Inflammatory macrophage treated with lipopolysaccharide for 4 hours (primary cell): ENCODE results near the gene FOXO4.
A peak's percentile ranks its signal among the peaks of the same experiment; 100 is the strongest.

Experiments
- DNase-seq: peaks from one replicate; pipeline ENCODE4 v3.0.0-alpha.2; 2020

FOXO4 gene

GRCh38 chrX:71095555-71095980 is at the start of gene FOXO4:
FOXO4 (plus strand) TSS chrX:71095851; CDS start chrX:71096529, 678 bp downstream.
- DNase-seq = peak; percentile 84

GRCh38 chrX:71047891-71048290 is 47.8 kb upstream of the FOXO4 start:
- peak; percentile 72 for DNase-seq

GRCh38 chrX:71052721-71053120 is 42.9 kb upstream of the FOXO4 start:
- peak; percentile 6 for DNase-seq

GRCh38 chrX:71053217-71053621 is 42.4 kb upstream of the FOXO4 start:
- peak; percentile 31 for DNase-seq

GRCh38 chrX:71056867-71057266 is 38.8 kb upstream of the FOXO4 start:
- peak; percentile 72 for DNase-seq

GRCh38 chrX:71057848-71058530 is 37.7 kb upstream of the FOXO4 start:
- peak; percentile 58 for DNase-seq

- DNase-seq = no peak
Observed at GRCh38 chrX:71060127-71060526, 35.5 kb upstream of the FOXO4 start.

- DNase-seq = no peak
Observed at GRCh38 chrX:71067089-71067488, 28.6 kb upstream of the FOXO4 start.

GRCh38 chrX:71067712-71068043 is 28.0 kb upstream of the FOXO4 start:
- no peak for DNase-seq

GRCh38 chrX:71068044-71068918 is 27.4 kb upstream of the FOXO4 start, which contains the start of gene SNX12:
SNX12 (minus strand) TSS chrX:71068334; CDS start chrX:71068306, 28 bp downstream.
- DNase-seq = peak; percentile 90

GRCh38 chrX:71070531-71070930 is 25.1 kb upstream of the FOXO4 start:
- DNase-seq = no peak

GRCh38 chrX:71081330-71082123 is 14.1 kb upstream of the FOXO4 start:
- DNase-seq = no peak

GRCh38 chrX:71082124-71082647 is 13.5 kb upstream of the FOXO4 start:
- no peak for DNase-seq

GRCh38 chrX:71082822-71083221 is 12.8 kb upstream of the FOXO4 start:
- DNase-seq = no peak

GRCh38 chrX:71085900-71086299 is 9.8 kb upstream of the FOXO4 start:
- no peak for DNase-seq

GRCh38 chrX:71091263-71091662 is 4.4 kb upstream of the FOXO4 start:
- DNase-seq = no peak

- DNase-seq = no peak
Observed at GRCh38 chrX:71095033-71095432, 618 bp upstream of the FOXO4 start.

- peak; percentile 6 for DNase-seq
Observed at GRCh38 chrX:71095981-71096759, 519 bp downstream of the FOXO4 start.

- no peak for DNase-seq
Observed at GRCh38 chrX:71096760-71097032, 1.0 kb downstream of the FOXO4 start.

- peak; percentile 67 for DNase-seq
Observed at GRCh38 chrX:71098302-71098701, 2.7 kb downstream of the FOXO4 start.

- DNase-seq = no peak
Observed at GRCh38 chrX:71098951-71099506, 3.4 kb downstream of the FOXO4 start.

- no peak for DNase-seq
Observed at GRCh38 chrX:71099736-71100135, 4.1 kb downstream of the FOXO4 start.
